ENCODE data around the gene ST3GAL5. TPM values are rescaled to one million over a fixed set of nuclear protein-coding genes. Genes with fewer than 3 reads are reported as not detected.

Gene ST3GAL5
- total RNA-seq, 4 donors from 2014 or later, result 12.6 to 26.0 (median 21.8) TPM

- no peak overlapping the region for H3K27ac ChIP-seq
Measured at GRCh38 chr2:85826990-85827878, 61.6 kb downstream of the ST3GAL5 start.

GRCh38 chr2:85823951-85824350, 64.8 kb downstream of the ST3GAL5 start:
- H3K4me1 ChIP-seq, result peaks cover 4 to 7% of the 10 kb centered on the region in 2 donors
- H3K27ac ChIP-seq, result no peak overlapping the region
- H3K9me3 ChIP-seq, result no peaks in the 10 kb centered on the region
- no peak for ATAC-seq
- TF ChIP-seq POLR2A (IDR thresholded peaks at IDR 0.05), result no peak
- no peak for TF ChIP-seq CTCF (IDR thresholded peaks at IDR 0.05 in 4 of 5, conservative IDR thresholded peaks at IDR 0.05 in 1 of 5)
- no peaks in the 10 kb centered on the region for H3K27me3 ChIP-seq
- in situ Hi-C loops (cut with MboI; ENCODE audit: low sequenced_read_pairs in 4 of 4) (loop anchor here in 1 of 4 donors (10.0 kb wide), 1 partner anchor 61 kb away; the partner anchor contains the start of gene ST3GAL5), intact Hi-C loops (cut with DNase I; ENCODE audit: low total_unique reads) (no loop called here)
- no peak overlapping the region for H3K4me3 ChIP-seq
- no peak for DNase-seq
- no peaks in the 10 kb centered on the region for H3K36me3 ChIP-seq

More at GRCh38 chr2:85826990-85827878, 61.6 kb downstream of the ST3GAL5 start:
- Histone ChIP-seq H3K4me1 (peaks cover 4 to 7% of the 10 kb centered on the region in 2 donors), H3K4me3 (peak overlapping the region in 3 of 4 donors; percentile 17 to 26 (median 23)), H3K36me3 (no peaks in the 10 kb centered on the region), H3K27me3 (no peaks in the 10 kb centered on the region), H3K9me3 (no peaks in the 10 kb centered on the region)
- ATAC-seq (peak; percentile 81 to 85), DNase-seq (peak; percentile 45 to 61)
- intact Hi-C loops (cut with DNase I; ENCODE audit: low total_unique reads) (loop anchor here (1.0 to 2.0 kb wide), 2 partner anchors 62 to 252 kb away; partner anchors contain the start of gene ST3GAL5), in situ Hi-C loops (cut with MboI; ENCODE audit: low sequenced_read_pairs in 4 of 4) (loop anchor here (5.0 to 10.0 kb wide), 4 partner anchors 55 to 255 kb away; partner anchors contain the start of gene ST3GAL5 (in 1 of the 4))
- TF ChIP-seq POLR2A (IDR thresholded peaks at IDR 0.05), result no peak
- TF ChIP-seq CTCF (IDR thresholded peaks at IDR 0.05 in 4 of 5, conservative IDR thresholded peaks at IDR 0.05 in 1 of 5), result peak; percentile 89 to 95 (median 92)

GRCh38 chr2:85822766-85823165, 66.0 kb downstream of the ST3GAL5 start:
- no peaks in the 10 kb centered on the region for H3K36me3 ChIP-seq
- no peak for ATAC-seq
- no peak overlapping the region for H3K27ac ChIP-seq
- peaks cover 2 to 4% of the 10 kb centered on the region in 2 donors for H3K4me1 ChIP-seq
- TF ChIP-seq CTCF (IDR thresholded peaks at IDR 0.05 in 4 of 5, conservative IDR thresholded peaks at IDR 0.05 in 1 of 5) (no peak), POLR2A (IDR thresholded peaks at IDR 0.05) (no peak)
- no peak for DNase-seq
- in situ Hi-C loops (cut with MboI; ENCODE audit: low sequenced_read_pairs in 4 of 4), result loop anchor here in 1 of 4 donors (10.0 kb wide), 1 partner anchor 62 kb away; the partner anchor contains the start of gene ST3GAL5
- H3K27me3 ChIP-seq, result no peaks in the 10 kb centered on the region
- no peaks in the 10 kb centered on the region for H3K9me3 ChIP-seq
- intact Hi-C loops (cut with DNase I; ENCODE audit: low total_unique reads), result no loop called here
- no peak overlapping the region for H3K4me3 ChIP-seq

GRCh38 chr2:85819811-85820510, 68.8 kb downstream of the ST3GAL5 start:
- ATAC-seq (no peak), DNase-seq (no peak)
- no peaks in the 10 kb centered on the region for H3K27me3 ChIP-seq
- in situ Hi-C loops (cut with MboI; ENCODE audit: low sequenced_read_pairs in 4 of 4) (loop anchor here in 2 of 4 donors (10.0 kb wide), 4 partner anchors 65 to 185 kb away; partner anchors contain the start of genes ATOH8 (in 1 of the 2) and ST3GAL5 (in 1 of the 2)), intact Hi-C loops (cut with DNase I; ENCODE audit: low total_unique reads) (no loop called here)
- TF ChIP-seq POLR2A (IDR thresholded peaks at IDR 0.05), result no peak
- TF ChIP-seq CTCF (IDR thresholded peaks at IDR 0.05 in 4 of 5, conservative IDR thresholded peaks at IDR 0.05 in 1 of 5), result no peak
- H3K4me1 ChIP-seq, result no peaks in the 10 kb centered on the region
- no peak overlapping the region for H3K4me3 ChIP-seq
- H3K9me3 ChIP-seq, result no peaks in the 10 kb centered on the region
- no peak overlapping the region for H3K27ac ChIP-seq
- no peaks in the 10 kb centered on the region for H3K36me3 ChIP-seq
